Fibroblast of villous mesenchyme (primary cell): ENCODE measurements around the gene CUL9. TPM values are rescaled to one million over a fixed set of nuclear protein-coding genes. Genes with fewer than 3 reads are reported as not detected.

Experiments used
- DNase-seq: peaks from one replicate; pipeline ENCODE4 v3.0.0-alpha.2; 2010; ENCODE audit warnings: low read depth
- H3K4me3 ChIP-seq: 2 replicates; pipeline ENCODE4 v1.5.1; 2011; ENCODE audit warnings: low read depth, mild to moderate bottlenecking, low read length
- CTCF ChIP-seq: IDR thresholded peaks from 2 replicates; pipeline ENCODE4 v1.5.1; 2012; ENCODE audit warnings: low read depth, mild to moderate bottlenecking, low read length; ENCODE audit not compliant: insufficient read depth
- total RNA-seq: library from RNA; depleted of rRNA; stranded (reverse); fragments of >200 nt; gene quantifications from 2 replicates; pipeline ENCODE4 v1.2.3, GENCODE V29; 2012

The CUL9 gene
- total RNA-seq, 1 donor = 23.3 TPM

DNA sequence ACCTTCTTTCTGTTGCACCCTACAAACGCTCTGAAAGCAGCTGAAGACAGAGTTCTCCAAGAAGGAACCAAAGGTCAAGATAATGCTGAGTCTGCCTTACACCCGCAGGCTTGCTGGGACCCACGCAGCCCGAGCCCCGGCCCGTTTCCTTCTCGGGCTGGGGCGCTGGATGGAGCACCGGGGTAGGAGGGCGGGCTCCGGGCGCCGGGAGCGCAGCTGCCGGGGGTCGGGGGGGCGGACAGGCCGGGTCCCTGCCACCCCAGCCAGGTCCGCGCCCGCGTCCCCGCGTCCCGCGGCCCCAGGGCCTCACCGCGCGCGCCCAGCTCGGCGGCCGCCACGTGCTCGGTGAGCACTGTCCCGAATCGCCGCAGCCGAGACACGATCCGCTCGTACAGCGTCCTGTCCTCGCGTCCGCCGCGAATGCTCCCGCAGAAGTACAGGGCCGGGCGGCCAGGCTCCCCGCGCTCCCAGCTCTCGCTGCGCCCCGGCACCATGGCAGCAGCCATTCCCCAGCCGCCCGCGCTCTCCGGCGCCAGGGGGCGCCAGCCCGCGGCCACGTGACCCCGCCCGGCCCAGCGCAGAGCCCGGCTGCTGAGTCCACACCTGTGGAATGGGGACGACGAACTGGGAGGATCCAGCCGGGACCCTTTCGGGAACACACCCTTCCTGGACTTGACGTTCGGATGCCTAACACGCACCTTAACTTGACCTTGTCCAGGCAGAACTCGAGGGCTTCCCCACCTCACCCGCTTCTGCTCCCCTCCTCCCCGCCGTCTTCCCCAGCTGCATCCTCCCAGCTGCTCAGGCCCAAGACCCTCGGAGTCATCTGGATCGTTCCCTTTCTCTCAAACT is 47.2 kb downstream of the CUL9 start, which contains the start of gene DNPH1:
DNPH1 (minus strand) TSS at position 531 of the 852 bp plus-strand sequence; CDS start at position 506, 25 bp downstream.
- TF ChIP-seq CTCF = peak; percentile 69
- DNase-seq = peak; percentile 59
- H3K4me3 ChIP-seq = peak within 1 kb of the TSS; percentile 63

DNA sequence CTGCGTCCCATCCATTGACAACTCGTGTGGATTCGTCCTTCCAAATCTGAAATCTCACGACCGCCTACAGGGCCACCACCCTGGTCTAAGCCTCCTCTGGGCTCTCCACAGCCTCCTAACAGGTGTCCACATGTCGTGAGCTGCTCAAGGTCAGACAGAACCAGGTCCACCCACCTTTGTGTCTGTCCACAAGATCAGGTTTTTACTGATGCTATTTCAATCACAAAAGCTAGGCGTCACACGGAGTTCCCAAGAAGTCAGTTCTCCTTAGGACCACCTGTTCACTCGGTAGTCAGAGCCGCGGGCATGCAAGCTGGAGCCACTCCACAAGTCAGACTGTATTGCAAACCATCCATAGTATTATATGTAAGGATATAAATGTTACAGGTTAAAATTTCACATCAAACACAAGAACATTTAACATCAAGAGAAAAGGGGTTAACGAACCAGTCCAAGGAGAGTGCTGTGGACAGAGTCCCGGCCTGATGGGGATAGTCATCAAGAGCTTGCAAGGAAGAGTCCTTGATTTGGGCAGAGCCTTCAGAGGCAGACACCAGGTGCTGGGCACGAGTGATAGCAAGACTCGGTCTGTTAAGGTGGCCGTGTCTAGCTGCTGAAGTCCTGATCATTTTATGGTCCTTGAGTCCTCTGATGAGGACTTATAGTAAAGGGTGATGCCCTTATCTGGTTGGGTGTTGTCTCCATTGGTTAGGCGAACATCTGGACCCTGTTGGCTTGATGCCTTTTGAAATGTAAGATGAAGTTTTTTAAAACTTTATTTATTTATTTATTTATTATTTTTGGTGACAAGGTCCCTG is 48.0 kb downstream of the CUL9 start:
- no peak for DNase-seq
- TF ChIP-seq CTCF = no peak
- peak overlapping the region; percentile 63 for H3K4me3 ChIP-seq

- DNase-seq = no peak
- H3K4me3 ChIP-seq = no peak overlapping the region
- TF ChIP-seq CTCF = no peak
Observed at GRCh38 chr6:43231053-43231452, 49.1 kb downstream of the CUL9 start.

GRCh38 chr6:43231735-43232450 is 49.9 kb downstream of the CUL9 start:
- no peak for TF ChIP-seq CTCF
- no peak overlapping the region for H3K4me3 ChIP-seq
- DNase-seq = no peak

- no peak for DNase-seq
- no peak for TF ChIP-seq CTCF
- no peak overlapping the region for H3K4me3 ChIP-seq
Observed at GRCh38 chr6:43235841-43236240, 53.8 kb downstream of the CUL9 start.

DNA sequence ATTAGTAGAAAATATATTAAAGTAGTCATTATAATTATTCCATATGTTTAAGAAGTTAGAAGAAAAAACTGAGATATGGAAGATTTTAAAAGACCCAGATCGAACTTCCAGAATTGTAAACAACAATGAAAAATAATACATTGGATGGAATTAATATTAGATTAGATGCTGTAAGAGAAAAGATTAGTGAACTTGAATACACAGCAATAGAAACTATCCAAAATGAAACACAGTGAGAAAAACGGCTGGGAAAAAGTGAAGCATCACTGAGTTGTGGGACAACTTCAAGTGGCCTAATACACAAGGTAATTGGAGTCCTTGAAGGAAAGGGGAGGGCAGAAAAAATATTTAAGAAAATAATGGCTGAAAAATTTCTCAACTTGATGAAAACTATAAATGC is 57.1 kb downstream of the CUL9 start:
- no peak overlapping the region for H3K4me3 ChIP-seq
- DNase-seq = no peak
- no peak for TF ChIP-seq CTCF
